Nucleus accumbens (tissue), 56 donors: ENCODE measurements around the gene TRDN.
"Not testable (repeated sequence)": the region's sequence is repeated elsewhere in the genome, so short reads cannot be mapped to it uniquely, and the experiment has no call there.

Source experiments
- DNase-seq, 56 donors: peaks; one replicate each; lab custom pipeline; 2025; lab: John Stamatoyannopoulos, UW

Gene TRDN

GRCh38 chr6:123564361-123564760 lies 72.4 kb downstream of the TRDN start:
- DNase-seq = no peak

DNA sequence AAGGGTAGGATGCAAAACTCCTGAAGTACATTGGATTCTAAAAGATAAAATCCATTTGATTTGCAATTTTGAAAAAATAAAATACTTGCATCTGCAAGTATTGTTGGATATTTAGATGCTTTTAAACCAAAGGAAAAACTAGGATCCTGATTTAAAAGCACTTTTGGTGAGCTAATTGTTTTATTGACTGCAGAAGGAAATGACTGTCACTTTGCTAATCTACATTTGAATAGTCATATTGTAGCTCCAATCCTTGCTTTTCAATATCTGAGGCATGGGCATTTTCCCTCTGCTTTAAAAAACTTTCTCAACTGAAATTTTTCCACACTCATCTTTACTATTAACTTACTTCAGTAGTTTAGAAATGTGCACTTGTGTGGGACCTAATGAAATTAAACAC lies 74.1 kb downstream of the TRDN start:
- DNase-seq = no peak

DNA sequence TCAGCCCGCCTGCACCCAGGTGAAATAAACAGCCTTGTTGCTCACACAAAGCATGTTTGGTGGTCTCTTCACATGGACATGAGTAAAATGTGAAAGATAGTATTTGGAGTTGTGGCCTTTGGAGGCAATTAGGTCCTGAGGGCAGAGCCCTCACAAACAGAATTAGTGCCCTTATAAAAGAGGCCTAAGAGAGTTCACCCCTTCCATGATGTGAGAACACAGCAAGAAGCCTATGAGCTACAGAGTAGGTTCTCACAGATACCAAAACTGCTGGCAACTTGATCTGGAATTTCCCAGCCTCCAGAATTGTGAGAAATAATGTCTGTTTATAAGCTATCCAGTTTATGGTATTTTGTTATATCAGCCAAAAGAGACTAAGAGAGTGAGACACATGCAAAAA lies 74.5 kb downstream of the TRDN start:
- DNase-seq = no peak

- not testable (repeated sequence) for DNase-seq
Measured at GRCh38 chr6:123559816-123560215, 76.9 kb downstream of the TRDN start.

DNA sequence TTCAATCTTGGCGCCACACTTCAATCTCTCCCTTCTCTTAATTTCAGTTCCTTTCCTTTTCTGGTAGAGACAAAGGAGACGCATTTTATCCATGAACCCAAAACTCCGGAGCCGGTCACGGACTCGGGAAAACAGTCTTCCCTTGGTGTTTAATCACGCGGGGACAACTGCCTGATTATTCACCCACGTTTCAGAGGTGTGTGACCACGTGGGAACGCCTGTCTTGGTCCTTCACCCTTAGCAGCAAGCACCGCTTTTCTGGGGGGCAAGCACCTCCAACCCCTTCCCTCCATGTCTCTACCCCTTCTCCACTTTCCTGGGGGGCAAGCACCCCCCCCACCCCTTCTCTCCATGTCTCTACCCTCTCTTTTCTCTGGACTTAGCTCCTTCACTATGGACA lies 79.3 kb downstream of the TRDN start:
- not testable (repeated sequence) for DNase-seq

DNA sequence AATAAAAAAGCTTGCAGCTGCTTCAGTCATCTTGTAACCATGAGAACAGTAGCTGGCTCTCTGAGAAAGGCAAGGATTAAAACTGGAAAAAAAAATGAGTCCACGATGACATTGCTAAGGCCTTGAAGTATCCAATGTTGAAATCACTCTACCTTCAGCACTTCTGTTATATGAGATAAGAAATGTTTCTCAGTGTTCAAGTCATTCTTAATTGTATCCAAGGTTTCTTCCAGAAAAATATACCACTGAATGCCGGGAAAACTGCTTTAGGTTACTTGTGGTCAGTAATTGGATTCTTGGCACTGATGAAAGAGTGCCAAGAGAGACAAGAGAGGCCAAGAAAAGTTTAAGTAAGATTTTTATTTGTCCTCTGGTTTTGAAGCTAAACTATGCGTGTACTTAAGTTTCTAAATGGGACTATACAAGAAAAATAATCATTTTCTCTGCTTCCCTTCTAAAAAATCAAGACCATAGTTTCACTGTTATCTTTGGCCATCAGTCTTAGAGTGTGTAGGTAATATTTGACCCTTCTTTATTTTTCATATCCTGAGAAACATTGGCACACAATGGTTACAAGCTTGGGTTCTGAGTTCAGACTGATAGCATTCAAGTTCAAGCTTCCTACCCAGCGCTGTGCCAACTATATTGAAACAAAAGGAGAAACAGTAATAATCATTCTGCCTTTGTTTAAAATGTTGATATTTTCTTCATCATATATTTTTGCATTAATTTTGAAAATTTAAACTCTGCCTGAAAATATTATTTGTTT lies 84.6 kb downstream of the TRDN start:
- no peak for DNase-seq

DNA sequence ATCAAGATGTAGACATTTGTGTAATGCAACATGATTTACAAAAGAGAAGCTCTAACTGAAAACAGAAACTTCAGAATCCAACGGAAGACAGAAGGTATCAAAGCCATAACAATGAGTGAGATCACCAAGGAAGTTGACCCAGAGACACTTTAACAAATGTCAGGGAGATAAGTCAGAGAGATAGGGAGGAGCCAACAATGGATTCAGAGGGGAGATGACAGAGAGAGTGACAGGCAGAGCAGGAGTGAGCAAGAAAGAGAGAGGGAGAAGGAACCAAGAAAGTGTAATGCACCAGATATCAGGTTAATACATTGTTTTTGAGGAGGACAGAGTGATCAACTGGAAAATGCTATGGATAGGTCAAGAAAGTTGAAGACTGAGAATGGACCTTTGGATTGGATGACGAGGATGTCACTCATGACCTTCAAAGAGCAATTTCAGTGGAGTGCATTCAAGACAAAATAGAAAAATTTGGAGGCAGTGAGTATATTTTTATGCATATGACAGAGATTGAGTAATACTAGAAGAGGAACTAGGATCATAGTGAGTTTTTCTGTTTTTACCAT lies 86.6 kb downstream of the TRDN start:
- no peak for DNase-seq

- no peak for DNase-seq
Measured at GRCh38 chr6:123549476-123549875, 87.3 kb downstream of the TRDN start.

DNA sequence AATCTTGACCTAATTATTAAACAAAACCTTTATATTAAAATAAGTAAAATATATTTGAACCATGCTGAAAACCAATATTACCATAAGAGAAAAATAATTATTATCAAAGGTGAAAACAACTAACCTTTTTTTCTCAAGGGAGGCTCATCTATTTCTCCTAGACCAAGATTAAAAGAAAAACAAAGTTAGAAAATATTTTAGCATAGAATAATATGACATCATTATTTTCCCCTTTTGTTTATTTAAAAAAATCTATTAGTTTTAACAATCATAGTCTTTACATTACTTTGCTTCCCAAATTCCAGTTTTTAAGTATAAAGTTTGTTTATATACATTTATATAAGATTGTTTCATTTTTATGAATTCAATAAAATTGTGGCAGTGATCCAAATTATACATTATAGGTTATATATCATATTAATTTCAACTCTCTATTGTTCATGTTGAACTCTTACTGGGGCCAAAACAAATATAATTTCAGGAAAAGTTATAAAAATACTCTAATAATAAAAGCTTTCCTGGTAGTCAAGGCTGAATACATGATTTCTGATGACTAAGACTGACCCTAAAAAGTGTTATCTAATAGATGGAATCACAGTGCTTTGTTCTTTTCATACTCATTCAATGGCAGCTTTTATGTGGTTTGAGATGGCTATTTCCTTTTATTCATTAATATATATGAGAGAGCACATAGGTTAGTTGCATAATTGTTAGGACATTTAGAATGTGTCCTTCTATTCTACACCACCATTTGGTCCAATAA lies 89.4 kb downstream of the TRDN start:
- no peak for DNase-seq

- no peak for DNase-seq
Measured at GRCh38 chr6:123546537-123546936, 90.2 kb downstream of the TRDN start.

DNA sequence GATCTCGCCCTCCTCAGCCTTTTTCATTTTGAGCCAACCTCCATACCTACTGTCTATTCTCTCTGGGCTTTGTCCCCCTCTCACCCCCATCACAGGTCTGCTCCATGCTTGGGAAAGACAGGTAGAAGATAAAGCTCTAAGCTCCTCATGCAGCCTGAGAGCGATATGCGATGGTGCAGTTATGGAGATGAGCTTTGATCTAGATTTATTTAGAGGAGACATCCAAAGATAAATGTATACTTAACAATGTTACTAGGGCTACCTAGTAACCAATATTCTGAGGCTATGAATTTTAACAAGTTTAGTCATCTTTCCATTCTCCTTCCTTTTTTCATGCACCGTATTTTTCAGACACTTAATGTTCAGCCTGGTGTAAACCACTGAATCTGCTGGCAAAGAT lies 95.3 kb downstream of the TRDN start:
- DNase-seq = no peak

- DNase-seq = no peak
Measured at GRCh38 chr6:123533862-123534648, 102.7 kb downstream of the TRDN start.

GRCh38 chr6:123529843-123530242 lies 106.9 kb downstream of the TRDN start:
- DNase-seq = no peak

- DNase-seq = no peak
Measured at GRCh38 chr6:123529058-123529457, 107.7 kb downstream of the TRDN start.

DNA sequence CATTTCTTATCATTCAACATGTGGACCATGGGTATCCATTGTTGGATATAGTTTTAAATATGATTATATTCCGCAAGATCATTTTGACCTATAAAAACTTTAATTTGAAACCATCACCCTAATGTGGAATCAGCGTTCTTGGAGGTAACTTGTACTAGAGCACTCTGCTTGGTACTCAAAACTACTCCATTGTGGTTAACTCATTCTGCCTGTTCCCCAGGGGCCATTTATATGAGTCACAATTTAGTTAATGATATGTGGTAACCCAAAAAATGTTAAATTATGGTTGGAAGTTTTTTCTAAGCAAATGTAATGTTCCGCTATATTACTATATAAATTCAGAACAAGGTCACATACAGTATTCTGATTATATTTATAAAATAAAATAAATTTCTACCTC lies 109.3 kb downstream of the TRDN start:
- DNase-seq = no peak

DNA sequence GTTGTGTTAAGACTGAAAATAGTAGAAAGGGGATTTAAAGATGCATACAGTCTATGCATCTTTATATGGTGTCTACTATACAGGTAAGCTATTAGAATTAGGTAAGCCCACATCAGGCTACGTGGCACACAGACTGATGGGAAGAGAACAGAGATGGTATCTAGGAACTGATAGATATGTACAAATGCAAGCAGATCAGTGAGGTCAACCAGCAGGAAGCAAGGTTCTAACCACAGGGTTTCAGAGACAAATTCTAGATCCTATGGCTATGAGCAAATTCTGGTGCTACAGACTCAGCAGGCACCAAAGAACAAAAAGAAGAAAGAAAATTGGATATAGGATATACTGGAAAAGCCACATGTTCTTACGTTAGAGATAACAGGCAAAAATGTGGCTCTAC lies 110.6 kb downstream of the TRDN start:
- no peak for DNase-seq

GRCh38 chr6:123524781-123525180 lies 112.0 kb downstream of the TRDN start:
- DNase-seq = no peak

DNA sequence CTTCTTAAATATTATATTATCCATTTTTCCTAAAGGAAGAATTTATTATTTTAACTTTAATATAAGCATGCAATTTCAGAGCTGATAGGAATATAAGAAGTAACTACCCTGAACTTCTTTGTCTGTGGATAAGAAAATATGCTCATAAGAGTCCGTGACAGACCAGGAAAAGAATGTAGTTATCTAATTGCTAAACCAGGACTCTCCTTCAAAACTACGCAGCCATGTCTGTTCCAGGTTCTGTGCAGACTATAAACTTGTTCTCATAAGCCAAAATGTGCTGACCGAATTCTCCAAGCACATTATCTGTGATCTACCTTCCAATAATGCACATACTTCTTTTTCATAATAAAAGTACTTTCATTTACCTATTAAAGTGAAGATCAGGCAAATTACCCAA lies 116.5 kb downstream of the TRDN start:
- no peak for DNase-seq

- DNase-seq = peak in 48 of 56 donors; percentile 1 to 77 (median 19)
Measured at GRCh38 chr6:123519189-123519505, 117.6 kb downstream of the TRDN start.

DNA sequence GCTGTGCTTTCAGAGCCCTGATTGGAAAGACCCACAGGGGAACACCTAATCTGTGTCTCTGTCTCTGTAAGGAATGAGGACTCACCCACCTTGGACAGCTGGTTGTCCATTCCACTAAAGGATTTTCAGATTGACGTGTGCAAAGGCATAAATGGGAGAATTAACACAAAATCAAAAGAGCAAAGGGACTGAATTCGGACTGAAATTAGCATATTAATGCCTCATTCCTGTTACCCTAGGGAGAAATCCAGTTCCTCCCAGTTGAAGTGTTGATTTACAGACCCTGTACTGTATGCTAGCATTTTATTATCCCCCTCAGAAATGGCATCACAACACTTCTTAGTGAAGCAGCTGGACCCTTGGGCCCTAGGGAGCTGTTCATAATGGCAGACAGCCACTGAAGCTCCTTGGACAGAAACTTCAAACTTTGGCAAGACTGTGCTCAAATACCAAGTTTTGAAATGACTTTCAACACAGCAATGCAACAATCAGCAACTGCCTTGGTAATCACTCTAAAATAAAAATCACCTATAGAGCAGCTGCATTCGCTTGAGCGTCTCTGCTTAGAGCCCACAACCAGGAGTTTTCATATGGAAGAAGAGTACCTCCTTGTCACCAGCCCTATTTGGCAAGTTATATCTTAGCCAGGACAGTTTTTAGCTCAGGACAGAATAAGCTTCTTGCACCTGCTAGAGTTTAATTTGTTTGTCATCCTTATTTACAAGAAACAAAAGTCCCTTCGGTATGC lies 118.1 kb downstream of the TRDN start:
- DNase-seq = peak in 1 of 56 donors; percentile 0
